DOHH2 (cell line): ENCODE results near the gene PTPRT.

Source experiments
- CTCF ChIP-seq: fragments of 200-600 bp; sonication (generic); IDR thresholded peaks from one replicate; pipeline ENCODE4 v1.5.1; 2014; ENCODE audit warnings: antibody characterized with exemption, mild to moderate bottlenecking, low read depth, low read length; ENCODE audit not compliant: poor library complexity, severe bottlenecking
- EZH2phosphoT487 ChIP-seq: fragments of 200-600 bp; sonication (generic); IDR thresholded peaks from 2 replicates; pipeline ENCODE4 v1.6.1; 2017; ENCODE audit warnings: borderline replicate concordance, mild to moderate bottlenecking, antibody characterized with exemption, low read length, moderate library complexity, mixed read lengths

DNA sequence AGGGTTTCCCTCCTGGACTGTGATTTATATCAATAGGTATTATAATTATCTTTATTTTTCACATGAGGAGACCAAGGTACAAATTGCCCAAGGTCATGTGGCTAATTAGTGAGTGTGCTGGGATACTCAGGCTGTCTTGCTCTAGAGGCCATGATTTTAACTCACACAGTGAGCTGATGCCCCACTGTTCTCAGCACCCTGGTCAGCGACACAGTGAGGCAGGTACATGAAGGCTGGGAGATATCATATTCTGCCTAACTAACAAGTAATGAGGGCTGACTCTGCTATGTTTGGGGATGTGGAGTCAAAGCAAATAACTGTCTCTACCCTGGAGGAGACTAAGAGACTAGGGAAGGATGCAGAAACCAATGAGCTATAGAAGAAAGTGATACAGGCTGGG is 501.1 kb downstream of the PTPRT start:
- TF ChIP-seq CTCF (no peak), EZH2phosphoT487 (no peak)
